ENCODE data around the gene UXS1.

The UXS1 gene

GRCh38 chr2:106147665-106148064, 46.4 kb downstream of the UXS1 start:
- H3K36me3 ChIP-seq, result peaks cover 4 to 8% (median 5%) of the 10 kb centered on the region in 3 donors
- H3K9me3 ChIP-seq, result no peaks in the 10 kb centered on the region
- TF ChIP-seq, protein P1, sequence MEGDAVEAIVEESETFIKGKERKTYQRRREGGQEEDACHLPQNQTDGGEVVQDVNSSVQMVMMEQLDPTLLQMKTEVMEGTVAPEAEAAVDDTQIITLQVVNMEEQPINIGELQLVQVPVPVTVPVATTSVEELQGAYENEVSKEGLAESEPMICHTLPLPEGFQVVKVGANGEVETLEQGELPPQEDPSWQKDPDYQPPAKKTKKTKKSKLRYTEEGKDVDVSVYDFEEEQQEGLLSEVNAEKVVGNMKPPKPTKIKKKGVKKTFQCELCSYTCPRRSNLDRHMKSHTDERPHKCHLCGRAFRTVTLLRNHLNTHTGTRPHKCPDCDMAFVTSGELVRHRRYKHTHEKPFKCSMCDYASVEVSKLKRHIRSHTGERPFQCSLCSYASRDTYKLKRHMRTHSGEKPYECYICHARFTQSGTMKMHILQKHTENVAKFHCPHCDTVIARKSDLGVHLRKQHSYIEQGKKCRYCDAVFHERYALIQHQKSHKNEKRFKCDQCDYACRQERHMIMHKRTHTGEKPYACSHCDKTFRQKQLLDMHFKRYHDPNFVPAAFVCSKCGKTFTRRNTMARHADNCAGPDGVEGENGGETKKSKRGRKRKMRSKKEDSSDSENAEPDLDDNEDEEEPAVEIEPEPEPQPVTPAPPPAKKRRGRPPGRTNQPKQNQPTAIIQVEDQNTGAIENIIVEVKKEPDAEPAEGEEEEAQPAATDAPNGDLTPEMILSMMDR (IDR thresholded peaks at IDR 0.05), result no peak
- no peaks in the 10 kb centered on the region for H3K27me3 ChIP-seq
- intact Hi-C loops (cut with DNase I; ENCODE audit: low total_unique reads), result no loop called here
- no peak overlapping the region for H3K27ac ChIP-seq
- DNase-seq, result no peak
- H3K4me1 ChIP-seq, result peaks cover 0 to 4% (median 0%) of the 10 kb centered on the region in 4 donors
- no peak overlapping the region for H3K4me3 ChIP-seq

DNA sequence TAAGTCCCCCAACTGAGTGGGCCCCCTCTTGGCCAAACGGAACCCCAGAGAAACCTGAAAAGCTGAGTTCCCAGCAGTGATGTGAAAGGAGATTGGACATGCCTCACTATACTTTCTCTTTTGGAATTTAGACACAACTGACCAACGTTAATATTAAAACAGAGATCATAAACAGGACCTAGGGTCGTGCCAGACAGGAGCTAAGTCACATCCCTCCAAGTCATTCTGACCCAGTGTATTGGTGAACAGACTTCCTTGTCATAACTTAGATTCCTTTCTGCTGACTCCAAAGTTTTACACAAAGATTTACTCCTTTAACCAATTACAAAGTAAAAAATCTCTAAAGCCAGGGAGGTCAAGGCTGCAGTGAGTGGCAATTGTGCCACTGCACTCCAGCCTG, 46.9 kb downstream of the UXS1 start:
- peaks cover 4 to 8% (median 5%) of the 10 kb centered on the region in 3 donors for H3K36me3 ChIP-seq
- intact Hi-C loops (cut with DNase I; ENCODE audit: low total_unique reads), result no loop called here
- peaks cover 0 to 4% (median 0%) of the 10 kb centered on the region in 4 donors for H3K4me1 ChIP-seq
- no peaks in the 10 kb centered on the region for H3K27me3 ChIP-seq
- no peak overlapping the region for H3K4me3 ChIP-seq
- H3K27ac ChIP-seq, result no peak overlapping the region
- DNase-seq, result no peak
- H3K9me3 ChIP-seq, result no peaks in the 10 kb centered on the region
- TF ChIP-seq, protein P1 (IDR thresholded peaks at IDR 0.05), result no peak

DNA sequence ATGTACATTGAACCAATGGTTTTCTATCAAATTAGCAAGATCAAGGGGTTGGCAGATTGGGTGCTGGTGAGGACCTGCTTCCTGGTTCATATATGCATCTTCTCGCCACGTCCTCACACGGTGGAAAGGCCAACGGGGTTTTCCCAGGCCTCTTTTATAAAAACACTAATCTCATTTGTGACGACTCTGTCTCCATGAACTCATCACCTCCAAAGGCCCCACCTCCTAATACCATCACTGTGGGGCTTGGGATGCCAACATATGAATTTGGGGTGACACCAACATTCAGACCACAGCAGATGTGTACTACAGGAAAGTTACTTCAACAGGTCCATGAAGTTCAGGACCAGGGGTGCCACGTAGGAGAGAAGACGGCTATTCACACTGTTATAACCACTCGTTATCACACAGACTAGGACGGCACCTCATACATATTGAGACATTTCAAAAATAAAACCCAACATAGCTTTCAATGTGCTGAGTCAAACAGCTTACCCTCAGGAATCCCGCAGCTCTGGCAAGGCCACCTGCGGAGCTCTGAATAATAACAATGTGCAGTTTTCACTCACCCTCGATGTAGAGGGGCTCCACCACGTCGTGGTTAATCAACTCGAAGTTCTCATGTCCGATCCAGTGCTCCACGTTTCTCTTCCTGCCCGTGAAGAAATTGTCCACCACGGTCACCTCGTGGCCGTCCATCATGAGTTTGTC, 49.3 kb downstream of the UXS1 start:
- intact Hi-C loops (cut with DNase I; ENCODE audit: low total_unique reads), result no loop called here
- peaks cover 0 to 8% (median 3%) of the 10 kb centered on the region in 4 donors for H3K4me1 ChIP-seq
- no peak overlapping the region for H3K4me3 ChIP-seq
- H3K27me3 ChIP-seq, result no peaks in the 10 kb centered on the region
- H3K9me3 ChIP-seq, result no peaks in the 10 kb centered on the region
- TF ChIP-seq, protein P1 (IDR thresholded peaks at IDR 0.05), result no peak
- no peak overlapping the region for H3K27ac ChIP-seq
- H3K36me3 ChIP-seq, result peaks cover 4 to 8% (median 5%) of the 10 kb centered on the region in 3 donors
- DNase-seq, result no peak

- intact Hi-C loops (cut with DNase I; ENCODE audit: low total_unique reads), result no loop called here
- no peak for DNase-seq
- Histone ChIP-seq H3K9me3 (no peaks in the 10 kb centered on the region), H3K4me1 (peaks cover 0 to 19% (median 12%) of the 10 kb centered on the region in 4 donors), H3K27me3 (no peaks in the 10 kb centered on the region), H3K4me3 (no peak overlapping the region), H3K36me3 (peaks cover 4 to 5% (median 5%) of the 10 kb centered on the region in 3 donors), H3K27ac (no peak overlapping the region)
- TF ChIP-seq, protein P1 (IDR thresholded peaks at IDR 0.05), result no peak
Observed at GRCh38 chr2:106143495-106144215, 50.4 kb downstream of the UXS1 start.

GRCh38 chr2:106142683-106143082, 51.4 kb downstream of the UXS1 start:
- Histone ChIP-seq H3K4me1 (peaks cover 0 to 29% (median 16%) of the 10 kb centered on the region in 4 donors), H3K9me3 (no peaks in the 10 kb centered on the region), H3K27me3 (no peaks in the 10 kb centered on the region), H3K4me3 (no peak overlapping the region), H3K36me3 (peaks cover 4 to 5% (median 4%) of the 10 kb centered on the region in 3 donors), H3K27ac (no peak overlapping the region)
- TF ChIP-seq, protein P1 (IDR thresholded peaks at IDR 0.05), result no peak
- DNase-seq, result no peak
- intact Hi-C loops (cut with DNase I; ENCODE audit: low total_unique reads), result no loop called here
